Spleen (tissue), 11 donors: ENCODE data around the gene C19orf53. TPM values are rescaled to one million over a fixed set of nuclear protein-coding genes. Genes with fewer than 3 reads are reported as not detected.

Experiments
- DNase-seq: peaks from one replicate; pipeline ENCODE4 v3.0.0-alpha.2; 2020
- H3K27ac ChIP-seq, 8 donors: fragments of 200-600 bp; sonication (generic) in 7 of 8; 1 replicate in 4 of 8; 2 replicates in 4 of 8; pipeline versions ENCODE4 v1.5.0 to v1.8.0; 2016 to 2021; ENCODE audit warnings: inconsistent platforms in 4 of 8, mild to moderate bottlenecking in 4 of 8, moderate library complexity in 1 of 8
- H3K27me3 ChIP-seq, 7 donors: fragments of 200-600 bp; sonication (generic) in 6 of 7; replicated peaks in 1 of 7; 1 replicate in 4 of 7; 2 replicates in 3 of 7; pipeline versions ENCODE4 v1.5.0 to v1.8.0; 2016 to 2021; ENCODE audit warnings: inconsistent platforms in 3 of 7, mild to moderate bottlenecking in 1 of 7
- H3K36me3 ChIP-seq, 6 donors: fragments of 200-600 bp; sonication (generic) in 5 of 6; 1 replicate in 4 of 6; 2 replicates in 2 of 6; pipeline versions ENCODE4 v1.5.0 to v1.8.0; 2016 to 2021; ENCODE audit warnings: inconsistent platforms in 2 of 6
- H3K4me1 ChIP-seq, 6 donors: fragments of 200-600 bp; sonication (generic) in 5 of 6; 1 replicate in 3 of 6; 2 replicates in 3 of 6; pipeline versions ENCODE4 v1.5.0 to v1.8.0; 2016 to 2021; ENCODE audit warnings: inconsistent platforms in 3 of 6
- H3K4me3 ChIP-seq, 8 donors: fragments of 200-600 bp; sonication (generic) in 7 of 8; 1 replicate in 4 of 8; 2 replicates in 4 of 8; pipeline versions ENCODE4 v1.5.0 to v1.8.0; 2016 to 2021; ENCODE audit warnings: inconsistent platforms in 4 of 8, mild to moderate bottlenecking in 4 of 8, moderate library complexity in 2 of 8
- H3K9me3 ChIP-seq, 8 donors: fragments of 200-600 bp; sonication (generic) in 7 of 8; 1 replicate in 4 of 8; 2 replicates in 4 of 8; pipeline versions ENCODE4 v1.5.0 to v1.8.0; 2016 to 2021; ENCODE audit warnings: inconsistent platforms in 4 of 8
- CTCF ChIP-seq, 11 experiments: fragments of 200-600 bp in 7 of 11; fragments of 450-650 bp in 4 of 11; sonication (generic) in 4 of 11; IDR thresholded peaks in 8 of 11; conservative IDR thresholded peaks in 3 of 11; 1 replicate in 7 of 11; 2 replicates in 4 of 11; pipeline versions ENCODE4 v1.4.0 to v1.8.0; 2016 to 2021; ENCODE audit warnings: antibody characterized with exemption in 11 of 11, inconsistent platforms in 4 of 11, mild to moderate bottlenecking in 1 of 11
- POLR2A ChIP-seq, 3 donors: fragments of 450-650 bp; IDR thresholded peaks; one replicate each; pipeline ENCODE4 v1.5.1; 2017; ENCODE audit warnings: antibody characterized with exemption in 3 of 3, mild to moderate bottlenecking in 1 of 3
- POLR2AphosphoS5 ChIP-seq, 3 donors: sonication (generic); formaldehyde crosslinking; IDR thresholded peaks; one replicate each; pipeline ENCODE4 v1.5.1; 2017; ENCODE audit warnings: antibody characterized with exemption in 3 of 3
- WGBS, 5 donors: extraction: QIAGEN DNeasy Blood & Tissue Kit in 3 of 5; methylation state at CpG; one replicate each; pipeline versions ENCODE4 v1.1.5 to v1.1.7; 2013 to 2018; 5-methylcytosine and 5-hydroxymethylcytosine counted together
- intact Hi-C: fragments of 100-400 bp; cut with DNase I; formaldehyde crosslinking; loops from one replicate; pipeline ENCODE4 v1.15.0; 2023; ENCODE audit warnings: low total_unique reads
- polyA plus RNA-seq, 3 donors: library from polyadenylated mRNA; stranded (reverse); fragments of 200-250 nt; gene quantifications; one replicate each; pipeline ENCODE4 v1.2.1, GENCODE V29; 2013
- small RNA-seq, 4 donors: library from RNA; depleted of rRNA; stranded (forward); fragments of <200 nt; gene quantifications; one replicate each; pipeline ENCODE3, GENCODE V24; 2016
- total RNA-seq, 7 donors: library from RNA; depleted of rRNA in 3 of 7; stranded (reverse); fragments of >200 nt in 3 of 7; fragmentation: NEBNext Ultra II Directional in 4 of 7; extraction: Animal tissue kit (Norgen Biotek cat#: 25700) in 4 of 7; gene quantifications; one replicate each; pipeline versions ENCODE4 v1.1.0 to v1.2.1, GENCODE V29; 2016 to 2021
- donor health status: healthy with polysubstance abuse.
- donor health status: DM: no; HTN: no; CAD: no; lungs with moderate emphysema.
- donor health status: DM: no; HTN: no; CAD: no.
- donor health status: Bipolar disorder and iron deficiency.
- donor health status: healthy.
- donor health status: DM: no; HTN: no; CAD: no.
- donor health status: DM: yes; HTN: yes; CAD: no.

Gene C19orf53
- total and polyA plus RNA-seq, 10 donors: 39.6 to 190 (median 107) TPM

- DNase-seq: no peak
- Histone ChIP-seq H3K9me3 (no peaks in the 10 kb centered on the region), H3K27me3 (no peaks in the 10 kb centered on the region), H3K4me3 (no peak overlapping the region), H3K4me1 (peaks cover 0 to 4% (median 1%) of the 10 kb centered on the region in 6 donors), H3K27ac (no peak overlapping the region), H3K36me3 (peaks cover 0 to 89% (median 18%) of the 10 kb centered on the region in 6 donors)
- TF ChIP-seq POLR2A (IDR thresholded peaks at IDR 0.05) (no peak), POLR2AphosphoS5 (IDR thresholded peaks at IDR 0.05) (no peak), CTCF (IDR thresholded peaks at IDR 0.05 in 8 of 11, conservative IDR thresholded peaks at IDR 0.05 in 3 of 11) (no peak)
- 75 to 86% (median 83%) methylated on average over 4 of the region's 4 CpGs for WGBS, 5 donors
- intact Hi-C loops: no loop called here
Observed at GRCh38 chr19:13827656-13828055, 53.4 kb downstream of the C19orf53 start.

Small RNA genes within 50 kb of the gene (small RNA-seq; reads per million reads assigned to genes)
- 0 reads per million in 4 donors for gene RN7SL619P

Other genes with a start within 250 kb of the C19orf53 start
- 10 to 100 TPM; 31.2 to 64.6 (median 36.6) TPM for gene MRI1, start 9.9 kb upstream of the C19orf53 start, total RNA-seq
- gene MRI1, start 9.9 kb upstream of the C19orf53 start, polyA plus RNA-seq: 10 to 100 TPM; 21.2 to 25.1 (median 21.7) TPM
- gene ZSWIM4, start 21.0 kb downstream of the C19orf53 start, total RNA-seq: 10 to 100 TPM in 3 of 7 donors, 1 to 10 TPM in 4; 6.2 to 14.8 (median 9.4) TPM
- gene ZSWIM4, start 21.0 kb downstream of the C19orf53 start, polyA plus RNA-seq: 1 to 10 TPM; 1.5 to 4.7 (median 1.7) TPM
- not detected for gene NANOS3, start 102.7 kb downstream of the C19orf53 start, total RNA-seq
- under 1 TPM; 0.42 to 0.99 (median 0.52) TPM for gene NANOS3, start 102.7 kb downstream of the C19orf53 start, polyA plus RNA-seq
- 1 to 10 TPM in 6 of 7 donors, under 1 TPM in 1; 0.97 to 3.5 (median 2.1) TPM for gene BRME1, start 131.7 kb downstream of the C19orf53 start, total RNA-seq
- 1 to 10 TPM; 1.3 to 3.8 (median 2.7) TPM for gene BRME1, start 131.7 kb downstream of the C19orf53 start, polyA plus RNA-seq
- 10 to 100 TPM; 26.2 to 40.1 (median 28.8) TPM for gene CC2D1A, start 131.7 kb downstream of the C19orf53 start, total RNA-seq
- 10 to 100 TPM; 13.0 to 27.2 (median 24.5) TPM for gene CC2D1A, start 131.7 kb downstream of the C19orf53 start, polyA plus RNA-seq
- gene PODNL1, start 164.0 kb downstream of the C19orf53 start, total RNA-seq: 1 to 10 TPM in 2 of 7 donors, under 1 TPM in 4, not detected in 1; 0.19 to 3.0 (median 0.79) TPM
- gene PODNL1, start 164.0 kb downstream of the C19orf53 start, polyA plus RNA-seq: under 1 TPM; 0.20 to 0.54 (median 0.41) TPM
- 10 to 100 TPM; 27.7 to 58.6 (median 43.2) TPM for gene DCAF15, start 178.1 kb downstream of the C19orf53 start, total RNA-seq
- gene DCAF15, start 178.1 kb downstream of the C19orf53 start, polyA plus RNA-seq: 10 to 100 TPM; 44.7 to 84.9 (median 79.0) TPM
- gene RFX1, start 231.9 kb downstream of the C19orf53 start, total RNA-seq: 10 to 100 TPM in 5 of 7 donors, 1 to 10 TPM in 2; 9.2 to 22.4 (median 17.9) TPM
- gene RFX1, start 231.9 kb downstream of the C19orf53 start, polyA plus RNA-seq: 1 to 10 TPM; 2.2 to 8.0 (median 4.2) TPM